Activated T-helper 17 cell treated with anti-CD3 and anti-CD28 coated beads, Interleukin-2, amount 50 U/mL, for 72 hours (primary cell): Measurements from ENCODE around the gene MAFF. TPM values are rescaled to one million over a fixed set of nuclear protein-coding genes. Genes with fewer than 3 reads are reported as not detected.
"Not testable (repeated sequence)": the region's sequence is repeated elsewhere in the genome, so short reads cannot be mapped to it uniquely, and the experiment has no call there.

Experiments used
- ATAC-seq: fragments of 150-1000 bp; cut with Tn5 transposase; replicated peaks from 2 replicates; pipeline ENCODE4 v1.10.0; 2021; ENCODE audit warnings: mild to moderate bottlenecking, moderate library complexity
- H3K27ac Mint-ChIP-seq: one replicate; pipeline ENCODE4 v1.8.0; 2022; ENCODE audit warnings: mixed read lengths
- H3K27me3 Mint-ChIP-seq: one replicate; pipeline ENCODE4 v1.8.0; 2022; ENCODE audit warnings: mixed read lengths
- H3K36me3 Mint-ChIP-seq: one replicate; pipeline ENCODE4 v1.8.0; 2022; ENCODE audit warnings: low read depth, mild to moderate bottlenecking, mixed read lengths
- H3K4me1 Mint-ChIP-seq: one replicate; pipeline ENCODE4 v1.8.0; 2022; ENCODE audit warnings: mixed read lengths
- H3K4me3 Mint-ChIP-seq: one replicate; pipeline ENCODE4 v1.8.0; 2022; ENCODE audit warnings: mild to moderate bottlenecking, mixed read lengths
- H3K9me3 Mint-ChIP-seq: one replicate; pipeline ENCODE4 v1.8.0; 2022; ENCODE audit warnings: mixed read lengths
- total RNA-seq, 2 donors: library from RNA; stranded (reverse); gene quantifications; one replicate each; pipeline ENCODE4 v1.2.3, GENCODE V29; 2022

The MAFF gene
- total RNA-seq = 10 to 100 TPM; 15.7 to 58.8 TPM

DNA sequence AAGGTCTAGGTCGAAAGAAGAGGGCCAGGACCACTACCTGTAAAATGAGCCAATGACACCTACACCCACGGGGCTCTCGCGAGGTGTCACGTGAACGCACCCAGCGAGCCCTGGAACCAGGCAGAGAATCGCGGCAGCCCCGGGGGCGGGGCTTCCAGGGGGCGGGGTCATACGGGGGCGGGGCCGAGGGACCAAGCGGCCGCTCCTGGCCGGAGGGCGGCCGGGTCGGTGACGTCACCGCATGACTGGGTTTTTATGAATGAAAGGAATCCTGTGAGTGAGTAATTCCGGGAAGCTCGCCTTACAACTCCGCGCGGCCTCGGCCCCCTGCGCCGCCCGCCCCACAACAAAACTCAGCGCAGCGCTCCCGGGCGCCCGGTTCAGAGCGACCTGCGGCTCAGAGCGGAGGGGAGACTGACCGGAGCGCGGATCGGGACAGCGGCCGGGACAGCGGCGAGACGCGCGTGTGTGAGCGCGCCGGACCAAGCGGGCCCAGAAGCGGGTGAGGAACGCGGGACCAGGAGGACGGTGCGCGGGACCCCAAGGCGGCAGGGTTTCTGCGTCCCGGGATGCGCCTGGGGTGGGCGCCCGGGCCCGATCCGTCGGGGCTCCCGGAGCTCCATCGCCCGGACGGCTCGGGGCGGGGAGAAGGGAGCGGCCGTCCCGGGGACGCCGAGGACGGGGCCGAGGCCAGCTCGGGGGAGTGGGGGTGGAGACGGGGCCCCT lies at the start of gene MAFF:
MAFF (plus strand) TSS at position 284 of the 726 bp plus-strand sequence. CDS start 11,860 bp downstream, outside the sequence.
- Mint-ChIP-seq H3K27ac (peak within 1 kb of the TSS; percentile 89), H3K4me3 (peak within 1 kb of the TSS; percentile 79), H3K4me1 (peaks cover 35% of the 10 kb centered on the region), H3K36me3 (peaks cover 38% of the 10 kb centered on the region), H3K27me3 (no peaks in the 10 kb centered on the region), H3K9me3 (no peaks in the 10 kb centered on the region)
- ATAC-seq = peak; percentile 74

DNA sequence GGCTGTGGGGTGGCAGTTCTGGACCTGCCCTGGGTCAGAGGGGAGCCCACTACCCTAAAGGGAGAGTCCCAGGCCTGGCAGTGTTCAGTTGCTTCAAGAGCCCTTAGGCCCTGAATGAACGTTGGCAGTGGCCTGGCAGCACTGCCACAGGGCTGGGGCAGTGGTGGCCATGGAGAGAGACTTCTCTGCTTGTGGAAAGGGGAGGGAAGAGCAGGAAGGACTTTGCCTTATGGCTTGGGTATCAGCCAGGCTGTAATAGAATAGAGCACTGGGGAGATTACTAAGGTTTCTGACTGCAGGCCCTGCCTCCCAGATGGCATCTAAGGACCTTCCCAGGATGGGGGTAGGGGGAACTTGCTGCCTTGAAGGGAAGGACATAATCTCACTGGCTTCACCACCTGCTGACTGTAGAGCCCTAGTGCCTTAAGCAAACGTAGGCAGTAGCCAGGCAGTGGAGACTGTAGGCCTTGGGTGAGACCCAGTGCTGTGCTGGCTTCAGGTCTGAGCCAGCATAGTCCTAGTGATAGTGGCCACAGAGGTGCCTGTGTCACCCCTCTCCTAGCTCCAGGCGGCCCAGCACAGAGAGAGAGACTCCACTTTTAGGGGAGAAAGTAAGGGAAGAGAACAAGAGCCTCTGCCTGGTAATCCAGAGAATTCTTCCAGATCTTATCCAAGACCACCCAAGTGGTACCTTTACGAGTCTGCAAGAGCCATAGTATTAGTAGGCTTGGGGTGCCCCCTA lies 47.8 kb upstream of the MAFF start:
- H3K36me3 Mint-ChIP-seq = no peaks in the 10 kb centered on the region
- no peak for ATAC-seq
- peaks cover 10% of the 10 kb centered on the region for H3K4me1 Mint-ChIP-seq
- no peaks in the 10 kb centered on the region for H3K9me3 Mint-ChIP-seq
- H3K27me3 Mint-ChIP-seq = no peaks in the 10 kb centered on the region
- H3K27ac Mint-ChIP-seq = no peak overlapping the region
- H3K4me3 Mint-ChIP-seq = no peak overlapping the region

DNA sequence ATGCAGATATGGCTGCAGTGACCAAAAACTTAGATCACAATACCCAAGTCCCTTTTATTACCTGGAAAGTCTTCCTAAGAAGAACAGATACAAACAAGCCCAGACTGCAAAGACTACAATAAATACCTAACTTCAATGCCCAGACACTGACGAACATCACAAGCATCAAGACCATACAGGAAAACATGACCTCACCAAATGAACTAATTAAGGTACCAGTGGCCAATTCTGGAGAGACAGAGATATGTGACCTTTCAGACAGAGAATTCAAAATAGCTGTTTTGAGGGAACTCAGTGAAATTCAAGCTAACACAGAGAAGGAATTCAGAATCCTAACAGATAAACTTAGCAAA lies 47.3 kb upstream of the MAFF start:
- H3K36me3 Mint-ChIP-seq, H3K27me3 Mint-ChIP-seq, H3K4me3 Mint-ChIP-seq, ATAC-seq, H3K9me3 Mint-ChIP-seq, H3K27ac Mint-ChIP-seq: not testable (repeated sequence)
- H3K4me1 Mint-ChIP-seq = peaks cover 10% of the 10 kb centered on the region

DNA sequence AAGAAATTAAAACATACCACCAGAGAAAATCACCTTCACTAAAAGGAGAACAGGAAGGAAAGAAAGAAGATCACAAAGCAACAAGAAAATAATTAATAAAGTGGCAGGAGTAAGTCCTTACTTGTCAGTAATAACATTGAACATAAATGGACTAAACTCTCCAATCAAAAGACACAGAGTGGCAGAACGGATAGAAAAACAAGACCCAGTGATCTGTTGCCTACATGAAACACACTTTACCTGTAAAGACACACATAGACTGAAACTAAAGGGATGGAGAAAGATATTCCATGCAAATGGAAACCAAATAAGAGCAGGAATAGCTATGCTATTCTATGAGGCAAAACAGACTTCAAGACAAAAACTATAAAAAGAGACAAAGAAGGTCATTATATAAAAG lies 46.1 kb upstream of the MAFF start:
- no peaks in the 10 kb centered on the region for H3K27me3 Mint-ChIP-seq
- H3K4me1 Mint-ChIP-seq = peaks cover 10% of the 10 kb centered on the region
- no peak for ATAC-seq
- H3K4me3 Mint-ChIP-seq = no peak overlapping the region
- no peaks in the 10 kb centered on the region for H3K36me3 Mint-ChIP-seq
- H3K27ac Mint-ChIP-seq = no peak overlapping the region
- no peaks in the 10 kb centered on the region for H3K9me3 Mint-ChIP-seq

DNA sequence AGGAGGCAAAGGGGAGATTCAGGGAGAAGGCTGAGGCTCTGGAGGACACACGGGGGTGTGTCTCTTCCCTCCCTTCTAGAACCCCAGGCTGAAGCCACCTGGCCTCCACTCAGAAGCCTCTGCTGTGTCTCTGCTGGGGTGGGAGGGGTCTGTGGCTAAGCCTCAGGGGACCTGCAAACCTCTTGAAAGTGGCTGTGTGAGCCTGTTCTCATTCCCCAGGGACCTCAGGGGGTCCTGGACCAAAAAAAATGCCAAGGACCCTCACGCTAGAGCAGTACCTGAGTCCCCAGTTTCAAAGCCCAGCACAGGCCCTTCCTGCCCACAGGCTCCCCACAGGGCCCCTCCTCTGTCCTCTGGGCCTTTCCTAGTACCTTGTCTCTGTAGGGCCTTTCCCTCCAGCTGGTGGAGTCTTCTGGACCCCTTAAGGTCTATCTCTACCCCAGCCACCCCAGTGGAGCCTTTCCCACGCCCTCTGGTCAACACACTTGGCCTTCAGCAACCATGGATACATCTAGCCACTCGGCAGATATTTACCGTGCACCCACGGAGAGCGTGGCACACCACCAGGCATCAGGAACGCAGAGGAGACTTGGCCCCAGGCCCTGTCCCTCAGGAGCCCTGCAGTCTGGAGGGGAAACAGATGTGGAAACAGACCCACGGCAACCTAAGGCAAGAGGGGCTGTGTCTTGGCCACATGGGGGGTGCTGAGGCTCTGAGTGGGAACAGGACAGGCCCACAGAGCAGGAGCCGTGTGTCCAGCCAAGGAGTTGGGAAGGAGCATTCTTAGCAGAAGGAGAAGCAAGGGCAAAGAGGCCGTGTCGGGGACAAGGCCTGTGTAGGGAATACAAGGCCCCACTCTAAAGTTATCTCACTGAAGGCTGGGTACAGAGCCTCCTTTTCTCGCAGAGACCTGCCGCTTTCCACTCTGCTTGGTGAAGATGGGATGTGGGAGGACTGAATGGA lies 38.6 kb upstream of the MAFF start:
- no peak for ATAC-seq
- Mint-ChIP-seq H3K4me3 (no peak overlapping the region), H3K27ac (no peak overlapping the region), H3K36me3 (peaks cover 31% of the 10 kb centered on the region), H3K9me3 (no peaks in the 10 kb centered on the region), H3K27me3 (no peaks in the 10 kb centered on the region), H3K4me1 (peaks cover 10% of the 10 kb centered on the region)

DNA sequence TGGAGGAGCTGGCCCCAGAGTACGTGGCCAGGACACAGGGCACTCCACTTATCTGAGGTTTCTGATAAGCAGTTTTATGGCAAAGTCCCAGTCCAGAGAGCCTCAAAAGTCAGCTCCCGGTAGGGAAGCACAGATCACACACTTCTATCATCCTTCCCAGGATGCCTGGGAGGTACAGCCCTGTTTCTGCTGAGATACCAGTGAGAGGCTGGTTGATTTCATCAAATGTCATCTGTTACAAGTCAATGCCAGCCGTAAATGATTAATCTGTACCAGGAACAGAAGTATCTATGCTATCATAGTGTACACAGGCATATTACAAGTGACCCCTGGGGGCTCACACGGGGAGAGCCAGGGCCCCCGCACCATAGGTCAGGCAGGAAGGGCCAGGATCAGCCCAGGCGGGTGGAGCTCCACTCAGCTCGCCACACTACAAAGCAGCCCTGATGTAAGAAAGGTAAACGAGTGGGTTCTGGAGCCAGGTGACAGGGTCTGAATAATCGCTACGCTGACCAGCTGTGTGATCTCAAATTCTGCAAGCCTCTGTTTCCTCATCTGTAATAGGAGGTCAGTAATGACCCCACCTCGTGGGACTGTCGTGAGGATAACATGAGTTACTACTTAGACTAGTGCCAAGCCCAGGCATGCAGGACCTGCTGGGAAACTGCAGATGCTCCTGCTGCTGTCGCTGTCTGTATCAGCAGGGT lies 37.8 kb upstream of the MAFF start:
- Mint-ChIP-seq H3K4me3 (no peak overlapping the region), H3K9me3 (no peaks in the 10 kb centered on the region), H3K27me3 (no peaks in the 10 kb centered on the region), H3K4me1 (peaks cover 10% of the 10 kb centered on the region), H3K27ac (peak overlapping the region; percentile 72), H3K36me3 (peaks cover 40% of the 10 kb centered on the region)
- ATAC-seq = no peak

DNA sequence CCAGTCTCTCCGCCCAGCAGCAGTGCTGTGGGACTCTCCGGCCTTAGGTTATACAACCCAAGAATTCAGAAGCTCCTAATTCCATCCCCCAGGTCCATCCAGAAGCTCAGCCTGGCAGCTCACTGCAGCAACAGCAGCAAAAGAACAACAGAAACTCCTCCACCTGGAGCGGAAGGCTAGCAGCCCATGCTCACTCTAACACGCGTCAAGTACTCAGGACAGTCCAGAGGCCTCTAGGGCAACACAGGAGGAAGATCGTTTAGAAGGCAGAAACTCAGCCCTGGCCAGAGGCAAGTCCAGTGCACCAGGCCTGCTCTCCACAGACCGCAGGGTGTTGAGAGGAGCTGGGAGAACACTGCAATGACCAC lies 37.3 kb upstream of the MAFF start:
- Mint-ChIP-seq H3K27me3 (no peaks in the 10 kb centered on the region), H3K9me3 (no peaks in the 10 kb centered on the region), H3K4me1 (peaks cover 10% of the 10 kb centered on the region), H3K27ac (peak overlapping the region; percentile 72), H3K4me3 (no peak overlapping the region), H3K36me3 (peaks cover 42% of the 10 kb centered on the region)
- ATAC-seq = no peak

DNA sequence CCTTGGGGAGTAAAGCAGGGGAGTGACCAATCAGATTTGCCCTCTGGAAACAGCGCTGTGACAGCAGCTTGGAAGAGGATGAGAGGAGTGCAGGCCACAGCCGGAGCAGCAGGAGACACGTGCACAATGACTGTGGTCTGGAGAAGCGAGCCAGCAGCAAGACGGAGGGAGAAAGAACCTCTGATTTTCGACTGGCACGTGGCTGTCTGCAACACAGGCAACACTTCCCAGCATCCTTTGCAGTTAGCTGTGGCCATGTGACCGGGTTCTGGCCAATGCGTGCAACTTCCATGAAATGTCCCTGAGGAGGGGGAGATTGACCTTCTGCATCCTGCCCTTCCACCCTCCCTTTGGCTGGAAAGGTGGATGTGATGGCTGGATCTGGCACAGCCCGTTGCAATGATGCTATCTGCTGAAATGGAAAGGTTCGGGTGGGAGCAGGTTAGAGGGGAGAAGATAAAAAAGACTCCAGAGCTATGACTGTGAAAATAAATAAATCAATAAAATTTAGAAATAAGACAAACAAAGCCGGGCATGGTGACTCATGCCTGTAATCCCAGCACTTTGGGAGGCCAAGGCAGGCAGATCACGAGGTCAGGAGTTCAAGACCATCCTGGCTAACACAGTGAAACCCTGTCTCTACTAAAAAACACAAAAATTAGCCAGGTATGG lies 35.7 kb upstream of the MAFF start:
- Mint-ChIP-seq H3K4me3 (no peak overlapping the region), H3K27ac (peak overlapping the region; percentile 8), H3K36me3 (peaks cover 45% of the 10 kb centered on the region)

DNA sequence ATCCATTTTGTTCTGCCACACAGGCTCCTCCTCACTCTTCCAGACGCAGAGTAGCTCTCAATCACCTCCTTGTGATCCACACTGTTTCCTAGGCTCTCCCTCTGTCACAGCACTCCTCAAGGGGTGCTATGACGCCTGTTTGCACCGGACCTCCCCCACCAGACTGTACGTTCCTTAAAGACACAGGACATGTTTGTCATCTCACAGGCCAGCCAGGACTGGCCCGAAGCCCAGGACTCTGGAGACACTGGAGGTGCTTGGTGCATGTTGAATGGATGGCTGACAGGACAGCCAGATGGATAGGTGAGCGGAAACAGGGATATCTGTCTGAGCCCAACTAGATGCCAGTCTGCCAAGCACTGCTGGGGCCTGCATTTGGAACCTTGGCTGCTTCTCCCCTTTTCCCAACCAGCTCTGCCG lies 33.8 kb upstream of the MAFF start:
- no peaks in the 10 kb centered on the region for H3K27me3 Mint-ChIP-seq
- H3K4me1 Mint-ChIP-seq = peaks cover 10% of the 10 kb centered on the region
- H3K4me3 Mint-ChIP-seq = no peak overlapping the region
- peaks cover 45% of the 10 kb centered on the region for H3K36me3 Mint-ChIP-seq
- no peaks in the 10 kb centered on the region for H3K9me3 Mint-ChIP-seq
- no peak for ATAC-seq
- H3K27ac Mint-ChIP-seq = no peak overlapping the region

More for the DNA sequence above, 35.7 kb upstream of the MAFF start:
- Mint-ChIP-seq H3K27me3 (no peaks in the 10 kb centered on the region), H3K4me1 (peaks cover 10% of the 10 kb centered on the region), H3K9me3 (no peaks in the 10 kb centered on the region)
- no peak for ATAC-seq

DNA sequence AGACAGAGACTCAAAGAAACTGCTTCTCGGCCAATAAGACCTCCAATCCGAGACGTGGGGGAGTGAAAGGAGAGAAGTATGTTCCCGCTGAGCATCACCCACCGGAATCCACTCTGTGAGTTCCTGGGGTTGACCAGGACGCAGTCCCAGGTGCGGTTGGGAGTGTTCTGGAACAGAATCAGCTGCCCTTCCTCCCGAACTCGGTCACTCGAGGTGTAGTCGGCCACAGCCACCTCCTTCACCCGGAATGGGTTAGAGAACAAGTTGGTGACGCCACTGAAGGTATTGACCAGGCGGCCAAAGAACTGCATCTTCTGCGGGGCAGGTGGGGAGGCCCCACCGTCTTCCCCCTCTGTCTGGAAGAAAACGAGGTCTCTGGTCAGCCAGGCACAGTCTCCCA lies 32.7 kb upstream of the MAFF start:
- ATAC-seq = no peak
- H3K4me1 Mint-ChIP-seq = peaks cover 14% of the 10 kb centered on the region
- H3K36me3 Mint-ChIP-seq = peaks cover 45% of the 10 kb centered on the region
- H3K4me3 Mint-ChIP-seq = no peak overlapping the region
- no peaks in the 10 kb centered on the region for H3K27me3 Mint-ChIP-seq
- H3K27ac Mint-ChIP-seq = no peak overlapping the region
- no peaks in the 10 kb centered on the region for H3K9me3 Mint-ChIP-seq

DNA sequence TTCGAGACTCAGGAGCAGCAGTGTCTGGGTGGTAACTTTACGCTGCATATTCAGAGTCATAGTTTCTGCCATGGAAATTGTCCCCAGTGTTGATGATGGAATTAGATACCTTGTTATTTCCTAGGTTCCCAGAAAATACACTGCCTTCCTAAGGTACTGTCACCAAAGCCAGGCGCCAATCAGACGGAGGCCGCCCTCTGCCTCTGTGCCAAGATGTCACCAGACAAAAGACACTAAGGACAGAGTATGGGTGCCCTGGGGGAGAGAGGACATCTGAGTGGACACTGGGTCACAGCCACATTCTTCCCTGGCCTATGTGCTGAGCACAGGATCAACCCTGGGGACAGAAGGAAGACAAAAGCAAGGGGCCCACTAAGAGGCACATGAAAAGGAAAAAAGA lies 31.3 kb upstream of the MAFF start:
- ATAC-seq = no peak
- H3K36me3 Mint-ChIP-seq = peaks cover 33% of the 10 kb centered on the region
- H3K27me3 Mint-ChIP-seq = no peaks in the 10 kb centered on the region
- peak overlapping the region; percentile 43 for H3K27ac Mint-ChIP-seq
- H3K4me1 Mint-ChIP-seq = peaks cover 19% of the 10 kb centered on the region
- H3K9me3 Mint-ChIP-seq = no peaks in the 10 kb centered on the region
- no peak overlapping the region for H3K4me3 Mint-ChIP-seq

DNA sequence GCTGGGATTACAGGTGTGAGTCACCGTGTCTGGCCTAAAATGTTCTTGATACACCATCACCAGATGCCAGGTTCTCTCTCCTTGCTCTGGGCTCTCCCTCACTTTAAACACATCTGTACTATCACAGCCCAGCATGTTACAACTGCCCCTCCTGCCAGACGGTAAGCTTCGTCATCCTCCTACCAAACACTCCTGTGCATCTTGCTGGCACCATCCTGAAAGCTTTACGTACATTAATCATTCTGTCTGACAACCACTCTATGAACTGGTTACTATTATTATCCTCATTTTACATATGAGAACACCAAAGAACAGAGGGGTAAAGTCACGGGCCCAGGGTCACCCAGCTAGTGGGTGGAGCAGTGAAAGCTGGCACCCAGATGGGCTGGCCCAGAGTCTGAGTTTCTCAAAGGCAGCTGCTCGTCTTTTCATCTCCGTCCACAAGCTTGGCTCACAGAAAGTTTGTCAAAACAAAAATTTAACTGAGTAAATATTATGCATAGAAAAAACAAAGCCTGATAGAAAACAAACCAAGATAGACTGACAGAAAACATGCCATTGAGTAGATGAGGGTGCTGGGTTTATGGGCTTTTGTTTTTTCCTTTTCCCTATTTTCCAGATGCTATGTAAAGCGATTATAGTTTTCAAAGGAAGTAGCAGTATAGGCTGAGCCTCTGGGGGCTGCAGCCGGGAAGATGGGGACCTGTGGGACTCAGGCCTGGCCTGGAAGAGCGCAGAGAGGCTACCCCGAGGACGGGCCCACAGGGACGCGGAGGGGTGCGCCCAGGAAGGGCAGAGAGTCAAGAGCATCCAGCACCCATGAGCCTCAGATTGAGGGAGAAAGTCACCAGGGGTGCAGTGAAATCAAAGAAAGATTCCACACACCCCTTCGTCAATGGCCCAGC lies 29.6 kb upstream of the MAFF start:
- ATAC-seq = no peak
- Mint-ChIP-seq H3K27me3 (no peaks in the 10 kb centered on the region), H3K9me3 (no peaks in the 10 kb centered on the region), H3K36me3 (peaks cover 20% of the 10 kb centered on the region), H3K27ac (peak overlapping the region; percentile 78), H3K4me3 (peak overlapping the region; percentile 56), H3K4me1 (peaks cover 22% of the 10 kb centered on the region)
